ENCODE data around the gene LMO7. TPM values are rescaled to one million over a fixed set of nuclear protein-coding genes. Genes with fewer than 3 reads are reported as not detected.

The LMO7 gene
- total RNA-seq, 3 donors from 2014 or later = 11.0 to 71.3 (median 32.8) TPM

- DNase-seq (ENCODE audit: low spot score in 2 of 2) = no peak
- TF ChIP-seq POLR2A (IDR thresholded peaks at IDR 0.05) = no peak
- TF ChIP-seq, protein P1, sequence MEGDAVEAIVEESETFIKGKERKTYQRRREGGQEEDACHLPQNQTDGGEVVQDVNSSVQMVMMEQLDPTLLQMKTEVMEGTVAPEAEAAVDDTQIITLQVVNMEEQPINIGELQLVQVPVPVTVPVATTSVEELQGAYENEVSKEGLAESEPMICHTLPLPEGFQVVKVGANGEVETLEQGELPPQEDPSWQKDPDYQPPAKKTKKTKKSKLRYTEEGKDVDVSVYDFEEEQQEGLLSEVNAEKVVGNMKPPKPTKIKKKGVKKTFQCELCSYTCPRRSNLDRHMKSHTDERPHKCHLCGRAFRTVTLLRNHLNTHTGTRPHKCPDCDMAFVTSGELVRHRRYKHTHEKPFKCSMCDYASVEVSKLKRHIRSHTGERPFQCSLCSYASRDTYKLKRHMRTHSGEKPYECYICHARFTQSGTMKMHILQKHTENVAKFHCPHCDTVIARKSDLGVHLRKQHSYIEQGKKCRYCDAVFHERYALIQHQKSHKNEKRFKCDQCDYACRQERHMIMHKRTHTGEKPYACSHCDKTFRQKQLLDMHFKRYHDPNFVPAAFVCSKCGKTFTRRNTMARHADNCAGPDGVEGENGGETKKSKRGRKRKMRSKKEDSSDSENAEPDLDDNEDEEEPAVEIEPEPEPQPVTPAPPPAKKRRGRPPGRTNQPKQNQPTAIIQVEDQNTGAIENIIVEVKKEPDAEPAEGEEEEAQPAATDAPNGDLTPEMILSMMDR (IDR thresholded peaks at IDR 0.05) = no peak
- no peak for TF ChIP-seq POLR2AphosphoS5 (IDR thresholded peaks at IDR 0.05)
- intact Hi-C loops (cut with DNase I; ENCODE audit: low total_unique reads) = no loop called here
Observed at GRCh38 chr13:75857291-75857690, 221.2 kb downstream of the LMO7 start.

GRCh38 chr13:75860935-75861334 lies 224.8 kb downstream of the LMO7 start:
- intact Hi-C loops (cut with DNase I; ENCODE audit: low total_unique reads) = no loop called here
- DNase-seq (ENCODE audit: low spot score in 2 of 2) = no peak
- Histone ChIP-seq H3K9me3 (no peaks in the 10 kb centered on the region), H3K36me3 (no peaks in the 10 kb centered on the region), H3K27ac (no peak overlapping the region), H3K27me3 (no peaks in the 10 kb centered on the region), H3K4me1 (no peaks in the 10 kb centered on the region), H3K4me3 (no peak overlapping the region)
- TF ChIP-seq, protein P1 (IDR thresholded peaks at IDR 0.05) = no peak
- TF ChIP-seq POLR2A (IDR thresholded peaks at IDR 0.05) (no peak), POLR2AphosphoS5 (IDR thresholded peaks at IDR 0.05) (no peak)

More at GRCh38 chr13:75857291-75857690, 221.2 kb downstream of the LMO7 start:
- Histone ChIP-seq H3K9me3 (no peaks in the 10 kb centered on the region), H3K4me3 (no peak overlapping the region), H3K36me3 (no peaks in the 10 kb centered on the region), H3K4me1 (no peaks in the 10 kb centered on the region), H3K27ac (no peak overlapping the region), H3K27me3 (no peaks in the 10 kb centered on the region)

GRCh38 chr13:75861786-75862185 lies 225.7 kb downstream of the LMO7 start:
- no peaks in the 10 kb centered on the region for H3K9me3 ChIP-seq
- no peaks in the 10 kb centered on the region for H3K27me3 ChIP-seq
- no peak overlapping the region for H3K27ac ChIP-seq
- H3K4me3 ChIP-seq = no peak overlapping the region
- H3K4me1 ChIP-seq = no peaks in the 10 kb centered on the region
- intact Hi-C loops (cut with DNase I; ENCODE audit: low total_unique reads) = no loop called here
- no peak for DNase-seq (ENCODE audit: low spot score in 2 of 2)
- TF ChIP-seq POLR2AphosphoS5 (IDR thresholded peaks at IDR 0.05) = no peak
- TF ChIP-seq, protein P1 (IDR thresholded peaks at IDR 0.05) = no peak
- TF ChIP-seq POLR2A (IDR thresholded peaks at IDR 0.05) = no peak
- no peaks in the 10 kb centered on the region for H3K36me3 ChIP-seq

GRCh38 chr13:75864718-75865117 lies 228.6 kb downstream of the LMO7 start:
- Histone ChIP-seq H3K27me3 (no peaks in the 10 kb centered on the region), H3K9me3 (no peaks in the 10 kb centered on the region), H3K36me3 (no peaks in the 10 kb centered on the region), H3K4me1 (no peaks in the 10 kb centered on the region), H3K4me3 (no peak overlapping the region), H3K27ac (no peak overlapping the region)
- intact Hi-C loops (cut with DNase I; ENCODE audit: low total_unique reads) = loop anchor here (5.0 kb wide), 1 partner anchor 1103 kb away; no protein-coding TSS in a partner anchor
- TF ChIP-seq POLR2A (IDR thresholded peaks at IDR 0.05) (no peak), POLR2AphosphoS5 (IDR thresholded peaks at IDR 0.05) (no peak)
- TF ChIP-seq, protein P1 (IDR thresholded peaks at IDR 0.05) = no peak
- no peak for DNase-seq (ENCODE audit: low spot score in 2 of 2)

- H3K27me3 ChIP-seq = no peaks in the 10 kb centered on the region
- intact Hi-C loops (cut with DNase I; ENCODE audit: low total_unique reads) = loop anchor here (5.0 kb wide), 1 partner anchor 1100 kb away; no protein-coding TSS in a partner anchor
- H3K4me1 ChIP-seq = no peaks in the 10 kb centered on the region
- no peaks in the 10 kb centered on the region for H3K9me3 ChIP-seq
- H3K36me3 ChIP-seq = no peaks in the 10 kb centered on the region
- H3K4me3 ChIP-seq = no peak overlapping the region
- DNase-seq (ENCODE audit: low spot score in 2 of 2) = no peak
- H3K27ac ChIP-seq = no peak overlapping the region
- TF ChIP-seq, protein P1 (IDR thresholded peaks at IDR 0.05) = no peak
- TF ChIP-seq POLR2A (IDR thresholded peaks at IDR 0.05) = no peak
- no peak for TF ChIP-seq POLR2AphosphoS5 (IDR thresholded peaks at IDR 0.05)
Observed at GRCh38 chr13:75867379-75868117, 231.4 kb downstream of the LMO7 start.

Data from breast epithelium (tissue), 4 donors.